RWPE2 (cell line): ENCODE data around the gene DCST2.
A peak's percentile ranks its signal among the peaks of the same experiment; 100 is the strongest.

ENCODE experiments used
- ATAC-seq: fragments of 200-7000 bp; cut with Tn5 transposase; 3 replicates; pipeline ENCODE4 v1.9.1; 2021; ENCODE audit warnings: low read depth
- DNase-seq: peaks from one replicate; pipeline ENCODE4 v3.0.0-alpha.2; 2020; ENCODE audit warnings: low spot score
- H3K27ac ChIP-seq: fragments of 450-650 bp; 2 replicates; pipeline ENCODE4 v1.5.1; 2017; ENCODE audit warnings: mild to moderate bottlenecking; ENCODE audit not compliant: poor library complexity, severe bottlenecking
- H3K27me3 ChIP-seq: fragments of 250-450 bp; sonication (Bioruptor Pico); 2 replicates; pipeline ENCODE4 v1.5.1; 2021; ENCODE audit warnings: mild to moderate bottlenecking, moderate library complexity; ENCODE audit not compliant: insufficient read depth, poor library complexity, severe bottlenecking
- H3K36me3 ChIP-seq: fragments of 250-450 bp; sonication (Bioruptor Pico); 2 replicates; pipeline ENCODE4 v1.5.1; 2020; ENCODE audit warnings: low read depth, mild to moderate bottlenecking, moderate library complexity
- H3K4me1 ChIP-seq: fragments of 250-450 bp; sonication (Bioruptor Pico); 2 replicates; pipeline ENCODE4 v1.5.1; 2021; ENCODE audit warnings: mild to moderate bottlenecking, moderate library complexity; ENCODE audit not compliant: insufficient read depth, poor library complexity, severe bottlenecking
- H3K4me3 ChIP-seq: fragments of 250-450 bp; sonication (Bioruptor Pico); 2 replicates; pipeline ENCODE4 v1.5.1; 2021; ENCODE audit warnings: mild to moderate bottlenecking, moderate library complexity; ENCODE audit not compliant: severe bottlenecking
- H3K9me3 ChIP-seq: fragments of 250-450 bp; sonication (Bioruptor Pico); 2 replicates; pipeline ENCODE4 v1.5.1; 2021; ENCODE audit warnings: mild to moderate bottlenecking, moderate library complexity; ENCODE audit not compliant: severe bottlenecking
- TF ChIP-seq, protein P1 (sequence below): fragments of 450-650 bp; IDR thresholded peaks from one replicate; pipeline ENCODE4 v1.5.1; 2017; ENCODE audit warnings: mild to moderate bottlenecking, moderate library complexity; ENCODE audit not compliant: poor library complexity, severe bottlenecking

The DCST2 gene

DNA sequence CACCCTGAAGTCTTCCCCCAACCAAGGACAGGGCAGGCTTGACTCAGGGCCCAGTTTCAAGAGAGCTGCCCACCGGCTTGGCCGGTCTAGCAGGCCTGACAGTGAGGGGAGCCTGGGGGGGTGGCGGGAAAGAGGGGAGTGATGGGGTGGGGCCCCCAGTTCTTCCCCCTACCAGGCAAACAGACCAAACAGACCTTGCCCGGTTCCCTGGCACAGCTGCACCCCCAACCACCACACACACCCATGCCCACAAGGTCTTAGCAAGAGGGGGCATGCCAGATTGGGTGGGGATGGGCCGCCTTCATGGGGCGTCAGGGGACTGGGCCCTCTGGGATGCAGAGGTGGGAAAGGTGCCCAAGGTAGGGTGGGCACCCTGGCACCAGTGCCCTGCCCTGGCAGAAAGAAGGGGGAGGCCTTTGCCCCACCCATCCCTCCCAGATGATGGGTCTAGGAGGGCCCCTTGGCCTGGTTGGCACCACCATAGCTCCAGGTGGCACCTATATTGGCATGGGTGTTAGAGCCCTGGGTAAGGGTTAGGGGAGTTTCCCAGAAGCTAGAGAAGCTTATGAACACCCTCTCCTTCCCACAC is 22.1 kb downstream of the DCST2 start:
- TF ChIP-seq, protein P1, sequence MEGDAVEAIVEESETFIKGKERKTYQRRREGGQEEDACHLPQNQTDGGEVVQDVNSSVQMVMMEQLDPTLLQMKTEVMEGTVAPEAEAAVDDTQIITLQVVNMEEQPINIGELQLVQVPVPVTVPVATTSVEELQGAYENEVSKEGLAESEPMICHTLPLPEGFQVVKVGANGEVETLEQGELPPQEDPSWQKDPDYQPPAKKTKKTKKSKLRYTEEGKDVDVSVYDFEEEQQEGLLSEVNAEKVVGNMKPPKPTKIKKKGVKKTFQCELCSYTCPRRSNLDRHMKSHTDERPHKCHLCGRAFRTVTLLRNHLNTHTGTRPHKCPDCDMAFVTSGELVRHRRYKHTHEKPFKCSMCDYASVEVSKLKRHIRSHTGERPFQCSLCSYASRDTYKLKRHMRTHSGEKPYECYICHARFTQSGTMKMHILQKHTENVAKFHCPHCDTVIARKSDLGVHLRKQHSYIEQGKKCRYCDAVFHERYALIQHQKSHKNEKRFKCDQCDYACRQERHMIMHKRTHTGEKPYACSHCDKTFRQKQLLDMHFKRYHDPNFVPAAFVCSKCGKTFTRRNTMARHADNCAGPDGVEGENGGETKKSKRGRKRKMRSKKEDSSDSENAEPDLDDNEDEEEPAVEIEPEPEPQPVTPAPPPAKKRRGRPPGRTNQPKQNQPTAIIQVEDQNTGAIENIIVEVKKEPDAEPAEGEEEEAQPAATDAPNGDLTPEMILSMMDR: no peak
- DNase-seq: peak; percentile 48
- H3K27ac ChIP-seq: peak overlapping the region; percentile 92
- H3K4me1 ChIP-seq: peaks cover 38% of the 10 kb centered on the region
- no peak; the same call in 1 of the 3 replicates for ATAC-seq
- no peaks in the 10 kb centered on the region for H3K9me3 ChIP-seq
- H3K27me3 ChIP-seq: no peaks in the 10 kb centered on the region
- H3K36me3 ChIP-seq: peaks cover 45% of the 10 kb centered on the region
- no peak overlapping the region for H3K4me3 ChIP-seq

DNA sequence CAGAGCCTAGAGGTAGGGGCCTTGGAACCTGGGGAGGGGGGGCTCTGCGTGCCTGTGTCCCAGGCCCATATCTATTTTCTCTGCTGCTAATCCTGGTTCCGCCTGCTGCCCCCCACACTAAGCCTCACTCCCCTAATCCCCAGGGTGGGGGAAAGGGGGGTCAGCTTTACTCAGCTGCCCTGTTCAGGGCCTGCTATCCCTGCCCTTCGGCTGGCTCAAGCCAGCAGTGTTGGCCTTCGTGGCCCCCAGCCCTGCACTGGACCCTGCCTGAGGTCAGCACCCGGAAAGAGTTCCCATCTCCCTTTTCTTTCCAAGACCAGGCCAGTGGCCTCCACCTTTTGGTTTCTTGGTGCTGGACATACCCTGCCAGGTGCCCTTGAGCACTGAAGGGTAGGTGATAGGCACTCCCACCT is 22.6 kb downstream of the DCST2 start:
- Histone ChIP-seq H3K36me3 (peaks cover 48% of the 10 kb centered on the region), H3K27ac (peak overlapping the region; percentile 92), H3K4me3 (no peak overlapping the region), H3K4me1 (peaks cover 43% of the 10 kb centered on the region), H3K9me3 (no peaks in the 10 kb centered on the region), H3K27me3 (no peaks in the 10 kb centered on the region)
- TF ChIP-seq, protein P1: no peak
- ATAC-seq (no peak), DNase-seq (no peak)

DNA sequence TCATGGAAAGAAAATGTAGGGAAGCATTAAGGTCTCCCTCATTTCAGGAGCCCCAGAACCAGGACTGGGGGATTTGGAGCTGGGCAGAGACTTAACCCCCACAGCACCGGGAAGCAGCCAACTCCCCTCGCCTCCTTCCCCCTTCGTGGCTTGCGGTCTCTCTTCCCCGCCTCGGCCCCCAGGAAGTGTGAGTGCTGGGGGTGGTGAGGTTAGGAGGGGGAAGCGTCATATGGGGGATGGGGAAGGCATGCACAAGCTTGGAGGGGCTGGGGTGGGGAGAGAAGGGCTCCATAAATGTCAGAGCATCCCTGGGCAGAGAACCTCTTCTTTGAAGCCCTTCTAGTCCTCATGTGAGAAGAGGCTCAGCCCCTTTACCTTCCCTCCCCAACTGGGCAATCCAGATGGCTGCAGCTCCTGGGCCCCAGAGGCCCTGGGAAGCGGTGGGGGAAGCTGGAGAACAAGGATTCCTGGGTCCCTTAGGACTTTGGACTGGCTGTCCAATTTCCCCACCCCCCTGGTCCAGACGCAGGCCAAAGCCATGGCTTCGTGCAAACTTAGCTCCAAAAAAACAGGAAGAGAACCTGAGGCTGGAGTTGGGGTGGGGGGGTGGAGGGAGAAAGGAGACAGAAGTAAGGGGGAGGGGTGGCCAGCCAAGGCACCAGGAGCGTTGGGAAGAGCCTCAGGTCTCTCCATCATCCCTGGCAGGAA is 23.2 kb downstream of the DCST2 start:
- H3K9me3 ChIP-seq: no peaks in the 10 kb centered on the region
- no peak for ATAC-seq
- peaks cover 52% of the 10 kb centered on the region for H3K36me3 ChIP-seq
- H3K4me3 ChIP-seq: no peak overlapping the region
- DNase-seq: peak; percentile 45
- peak overlapping the region; percentile 92 for H3K27ac ChIP-seq
- H3K4me1 ChIP-seq: peaks cover 49% of the 10 kb centered on the region
- TF ChIP-seq, protein P1: no peak
- no peaks in the 10 kb centered on the region for H3K27me3 ChIP-seq

DNA sequence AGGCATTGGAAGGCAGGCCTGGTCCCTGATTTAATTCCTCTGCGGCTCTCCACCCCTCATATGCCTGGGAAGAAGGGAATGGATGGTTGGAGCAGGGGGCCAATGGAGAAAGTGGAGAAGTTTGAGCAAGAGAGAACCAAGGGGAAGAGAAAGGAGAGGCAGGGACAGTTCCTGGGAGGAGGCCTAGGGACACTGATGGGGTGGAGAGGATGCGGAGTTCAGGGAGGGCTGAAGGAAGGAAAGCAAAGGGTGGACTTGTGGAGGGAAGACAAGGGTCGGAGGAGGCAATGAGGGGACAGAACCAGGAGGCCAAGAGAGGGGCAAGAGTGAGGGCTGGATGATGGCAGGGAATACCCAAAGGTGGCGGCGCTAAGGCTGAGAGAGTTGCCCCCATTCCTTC is 23.8 kb downstream of the DCST2 start:
- ATAC-seq: no peak
- peak overlapping the region; percentile 92 for H3K27ac ChIP-seq

More for the DNA sequence above, 23.8 kb downstream of the DCST2 start:
- Histone ChIP-seq H3K36me3 (peaks cover 52% of the 10 kb centered on the region), H3K9me3 (no peaks in the 10 kb centered on the region), H3K27me3 (no peaks in the 10 kb centered on the region), H3K4me3 (no peak overlapping the region), H3K4me1 (peaks cover 53% of the 10 kb centered on the region)
- TF ChIP-seq, protein P1: no peak
- DNase-seq: no peak
